Adipocyte (in vitro differentiated cells): Measurements from ENCODE around the gene PTGFRN.

ENCODE experiments used
- DNase-seq: peaks from one replicate; pipeline ENCODE4 v3.0.0-alpha.2; 2015; ENCODE audit warnings: low read depth
- H3K27me3 ChIP-seq: replicated peaks from 2 replicates; pipeline ENCODE4 v1.7.0; 2013; ENCODE audit warnings: mild to moderate bottlenecking, low read length, moderate library complexity; ENCODE audit not compliant: control insufficient read depth, insufficient read depth
- H3K36me3 ChIP-seq: 2 replicates; pipeline ENCODE4 v1.7.0; 2013; ENCODE audit warnings: low read length, mild to moderate bottlenecking, moderate library complexity; ENCODE audit not compliant: control insufficient read depth, insufficient read depth, severe bottlenecking
- H3K4me1 ChIP-seq: 2 replicates; pipeline ENCODE4 v1.7.0; 2013; ENCODE audit warnings: mild to moderate bottlenecking, low read length, moderate library complexity; ENCODE audit not compliant: control insufficient read depth, insufficient read depth
- H3K4me3 ChIP-seq: 2 replicates; pipeline ENCODE4 v1.7.0; 2013; ENCODE audit warnings: mild to moderate bottlenecking, low read length, moderate library complexity
- H3K9ac ChIP-seq: 2 replicates; pipeline ENCODE4 v1.7.0; 2013; ENCODE audit warnings: mild to moderate bottlenecking, low read length, moderate library complexity
- H3K9me3 ChIP-seq: 2 replicates; pipeline ENCODE4 v1.7.0; 2013; ENCODE audit warnings: mild to moderate bottlenecking, low read length, moderate library complexity; ENCODE audit not compliant: control insufficient read depth

PTGFRN gene

GRCh38 chr1:116891396-116892079 lies 18.2 kb upstream of the PTGFRN start:
- DNase-seq: peak; percentile 40
- Histone ChIP-seq H3K9ac (no peak overlapping the region), H3K4me3 (no peak overlapping the region), H3K9me3 (peaks cover 9% of the 10 kb centered on the region), H3K27me3 (no peaks in the 10 kb centered on the region), H3K4me1 (peaks cover 9% of the 10 kb centered on the region), H3K36me3 (no peaks in the 10 kb centered on the region)

GRCh38 chr1:116895073-116895472 lies 14.6 kb upstream of the PTGFRN start:
- Histone ChIP-seq H3K27me3 (no peaks in the 10 kb centered on the region), H3K4me3 (no peak overlapping the region)

GRCh38 chr1:116899529-116899928 lies 10.2 kb upstream of the PTGFRN start:
- Histone ChIP-seq H3K9me3 (peaks cover 9% of the 10 kb centered on the region), H3K36me3 (no peaks in the 10 kb centered on the region), H3K4me3 (no peak overlapping the region), H3K4me1 (peaks cover 9% of the 10 kb centered on the region), H3K27me3 (no peaks in the 10 kb centered on the region), H3K9ac (no peak overlapping the region)
- no peak for DNase-seq

More at GRCh38 chr1:116895073-116895472, 14.6 kb upstream of the PTGFRN start:
- DNase-seq: no peak
- Histone ChIP-seq H3K4me1 (peaks cover 9% of the 10 kb centered on the region), H3K9ac (no peak overlapping the region), H3K36me3 (no peaks in the 10 kb centered on the region), H3K9me3 (peaks cover 9% of the 10 kb centered on the region)

GRCh38 chr1:116900471-116901365 lies 9.0 kb upstream of the PTGFRN start:
- H3K36me3 ChIP-seq: no peaks in the 10 kb centered on the region
- no peaks in the 10 kb centered on the region for H3K9me3 ChIP-seq
- DNase-seq: no peak
- H3K9ac ChIP-seq: no peak overlapping the region
- H3K4me3 ChIP-seq: no peak overlapping the region
- no peaks in the 10 kb centered on the region for H3K27me3 ChIP-seq
- H3K4me1 ChIP-seq: peaks cover 10% of the 10 kb centered on the region

GRCh38 chr1:116902027-116902426 lies 7.7 kb upstream of the PTGFRN start:
- no peak overlapping the region for H3K4me3 ChIP-seq
- no peaks in the 10 kb centered on the region for H3K36me3 ChIP-seq
- no peak overlapping the region for H3K9ac ChIP-seq
- no peaks in the 10 kb centered on the region for H3K27me3 ChIP-seq
- no peaks in the 10 kb centered on the region for H3K9me3 ChIP-seq
- DNase-seq: no peak
- H3K4me1 ChIP-seq: peaks cover 10% of the 10 kb centered on the region

GRCh38 chr1:116902723-116903383 lies 6.9 kb upstream of the PTGFRN start:
- no peak for DNase-seq
- no peak overlapping the region for H3K4me3 ChIP-seq
- H3K4me1 ChIP-seq: peaks cover 10% of the 10 kb centered on the region
- no peak overlapping the region for H3K9ac ChIP-seq
- H3K27me3 ChIP-seq: no peaks in the 10 kb centered on the region
- no peaks in the 10 kb centered on the region for H3K36me3 ChIP-seq
- no peaks in the 10 kb centered on the region for H3K9me3 ChIP-seq

GRCh38 chr1:116904791-116905320 lies 4.9 kb upstream of the PTGFRN start:
- Histone ChIP-seq H3K27me3 (no peaks in the 10 kb centered on the region), H3K9me3 (no peaks in the 10 kb centered on the region)

GRCh38 chr1:116906812-116907211 lies 2.9 kb upstream of the PTGFRN start:
- Histone ChIP-seq H3K36me3 (no peaks in the 10 kb centered on the region), H3K9ac (no peak overlapping the region), H3K4me1 (peaks cover 18% of the 10 kb centered on the region), H3K4me3 (no peak overlapping the region), H3K27me3 (no peaks in the 10 kb centered on the region), H3K9me3 (no peaks in the 10 kb centered on the region)
- DNase-seq: no peak

More at GRCh38 chr1:116904791-116905320, 4.9 kb upstream of the PTGFRN start:
- H3K36me3 ChIP-seq: no peaks in the 10 kb centered on the region
- no peak overlapping the region for H3K4me3 ChIP-seq
- no peak overlapping the region for H3K9ac ChIP-seq
- peak; percentile 13 for DNase-seq
- peaks cover 13% of the 10 kb centered on the region for H3K4me1 ChIP-seq

- H3K4me1 ChIP-seq: peaks cover 17% of the 10 kb centered on the region
- H3K36me3 ChIP-seq: no peaks in the 10 kb centered on the region
- no peak overlapping the region for H3K9ac ChIP-seq
- peaks cover 3% of the 10 kb centered on the region for H3K27me3 ChIP-seq
- H3K9me3 ChIP-seq: no peaks in the 10 kb centered on the region
- H3K4me3 ChIP-seq: no peak overlapping the region
- no peak for DNase-seq
These were observed 2.4 kb upstream of the PTGFRN start for GRCh38 chr1:116907351-116907750.

GRCh38 chr1:116908266-116908665 lies 1.4 kb upstream of the PTGFRN start:
- Histone ChIP-seq H3K4me1 (peaks cover 13% of the 10 kb centered on the region), H3K4me3 (no peak overlapping the region), H3K27me3 (peaks cover 5% of the 10 kb centered on the region), H3K9ac (no peak overlapping the region), H3K9me3 (no peaks in the 10 kb centered on the region), H3K36me3 (no peaks in the 10 kb centered on the region)
- no peak for DNase-seq
